ENCODE results near the gene LIMK2.
"Not testable (repeated sequence)": the region's sequence is repeated elsewhere in the genome, so short reads cannot be mapped to it uniquely, and the experiment has no call there.

Gene LIMK2

GRCh38 chr22:31244046-31244942 lies 32.2 kb downstream of the LIMK2 start:
- DNase-seq (ENCODE audit: low spot score), result no peak

GRCh38 chr22:31244943-31245451 lies 32.9 kb downstream of the LIMK2 start:
- no peak for DNase-seq (ENCODE audit: low spot score)

GRCh38 chr22:31245998-31246397 lies 33.9 kb downstream of the LIMK2 start:
- DNase-seq (ENCODE audit: low spot score), result not testable (repeated sequence)

- DNase-seq (ENCODE audit: low spot score), result no peak
Observed at GRCh38 chr22:31246687-31247086, 34.6 kb downstream of the LIMK2 start.

DNA sequence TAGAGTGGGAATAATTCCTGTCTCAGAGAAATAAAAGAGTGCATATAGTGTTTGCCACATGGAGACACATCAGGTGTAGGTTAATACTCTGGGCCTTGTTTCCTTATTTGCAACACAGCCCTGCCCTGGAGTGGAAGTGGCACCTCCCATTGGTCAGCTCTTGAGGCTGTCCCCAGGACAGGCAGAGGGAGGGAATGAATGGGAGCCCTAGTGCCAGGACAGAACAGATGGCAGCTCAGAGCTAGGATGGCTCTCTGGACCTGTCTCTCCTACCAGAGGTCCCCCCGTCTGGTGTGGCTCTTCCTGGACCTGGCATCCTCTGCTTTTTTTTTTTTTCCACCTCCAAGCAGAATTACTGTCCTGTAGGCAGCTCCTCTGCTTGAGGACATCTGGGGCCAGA lies 35.6 kb downstream of the LIMK2 start:
- DNase-seq (ENCODE audit: low spot score), result no peak

GRCh38 chr22:31248138-31248745 lies 36.1 kb downstream of the LIMK2 start:
- peak; percentile 79 for DNase-seq (ENCODE audit: low spot score)

DNA sequence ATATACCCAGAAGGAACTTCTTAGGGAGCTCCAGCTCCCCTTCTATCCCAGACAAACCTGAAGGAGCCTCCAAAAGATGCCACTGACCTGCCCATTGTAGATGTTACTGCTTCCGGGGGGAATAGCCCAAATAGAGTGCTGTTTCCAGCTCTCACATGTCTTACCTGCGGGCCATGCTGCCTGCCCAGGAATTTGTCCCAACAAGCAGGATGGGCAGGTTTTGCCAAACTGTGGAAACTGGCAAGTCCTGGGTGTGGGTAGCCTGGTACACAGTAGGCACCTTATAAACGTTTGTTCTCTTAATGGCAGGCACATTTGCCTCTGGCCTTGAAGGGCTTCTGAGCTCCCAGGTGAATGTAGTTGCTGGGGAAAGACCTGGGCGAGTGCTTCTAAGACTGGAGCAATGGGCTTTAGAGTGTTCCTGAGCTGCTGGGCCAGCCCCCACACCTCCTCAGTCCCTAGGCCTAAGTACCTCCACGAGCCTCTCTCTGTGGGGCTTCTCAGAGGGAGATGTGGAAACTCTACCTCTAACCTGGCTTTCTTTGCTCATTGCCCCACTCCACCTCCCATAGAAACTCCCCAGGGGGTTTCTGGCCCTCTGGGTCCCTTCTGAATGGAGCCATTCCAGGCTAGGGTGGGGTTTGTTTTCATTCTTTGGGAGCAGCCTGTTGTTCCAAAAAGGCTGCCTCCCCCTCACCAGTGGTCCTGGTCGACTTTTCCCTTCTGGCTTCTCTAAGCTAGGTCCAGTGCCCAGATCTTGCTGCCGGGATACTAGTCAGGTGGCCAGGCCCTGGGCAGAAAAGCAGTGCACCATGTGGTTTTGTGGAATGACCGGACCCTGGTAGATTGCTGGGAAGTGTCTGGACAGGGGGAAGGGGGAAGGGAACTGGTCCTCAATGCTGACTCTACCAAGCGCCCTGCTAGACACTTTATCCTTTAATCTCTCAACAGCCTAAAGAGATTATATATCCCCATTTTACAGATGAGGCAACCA lies 37.2 kb downstream of the LIMK2 start:
- DNase-seq (ENCODE audit: low spot score), result no peak

DNA sequence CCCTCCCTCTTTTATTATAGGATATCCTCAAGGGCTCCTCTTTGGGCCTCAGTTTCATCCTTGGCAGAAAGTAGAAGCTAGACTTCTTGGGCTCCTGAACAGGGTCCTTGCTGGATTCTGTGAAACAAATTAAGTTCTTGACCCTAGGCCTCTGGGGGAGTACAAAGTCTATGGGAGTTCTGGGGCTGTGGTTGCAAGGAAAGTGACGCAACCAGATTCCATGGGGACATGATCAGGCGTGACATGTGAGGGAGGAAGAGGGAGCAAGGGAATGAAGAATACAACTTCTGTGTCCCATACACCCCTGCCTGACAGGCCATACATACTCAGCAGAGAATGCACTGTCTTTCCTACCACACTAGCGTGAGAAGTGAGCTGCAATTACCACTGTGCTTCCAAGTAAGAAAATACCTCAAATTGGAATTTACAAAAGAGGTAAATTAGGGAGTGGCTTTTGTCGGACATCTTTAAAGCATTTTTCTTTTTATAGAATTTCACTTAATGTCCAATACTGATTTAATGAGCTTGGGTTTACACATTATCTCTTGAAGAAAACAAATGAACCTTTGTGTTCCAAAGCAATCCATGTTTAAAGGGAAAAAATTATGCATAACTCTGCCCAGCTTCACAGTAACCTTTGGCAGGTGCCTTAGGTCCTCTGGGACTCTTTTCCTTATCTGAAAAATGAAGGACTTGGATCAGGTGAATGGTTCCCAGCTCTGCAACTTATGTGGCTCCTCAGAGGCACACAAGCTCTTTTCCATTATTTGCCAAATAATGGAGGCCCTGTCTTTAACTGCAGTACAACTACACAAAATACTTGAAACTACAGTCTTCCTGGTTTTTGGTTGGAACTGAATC lies 38.9 kb downstream of the LIMK2 start:
- no peak for DNase-seq (ENCODE audit: low spot score)

GRCh38 chr22:31253949-31254348 lies 41.9 kb downstream of the LIMK2 start:
- no peak for DNase-seq (ENCODE audit: low spot score)

DNA sequence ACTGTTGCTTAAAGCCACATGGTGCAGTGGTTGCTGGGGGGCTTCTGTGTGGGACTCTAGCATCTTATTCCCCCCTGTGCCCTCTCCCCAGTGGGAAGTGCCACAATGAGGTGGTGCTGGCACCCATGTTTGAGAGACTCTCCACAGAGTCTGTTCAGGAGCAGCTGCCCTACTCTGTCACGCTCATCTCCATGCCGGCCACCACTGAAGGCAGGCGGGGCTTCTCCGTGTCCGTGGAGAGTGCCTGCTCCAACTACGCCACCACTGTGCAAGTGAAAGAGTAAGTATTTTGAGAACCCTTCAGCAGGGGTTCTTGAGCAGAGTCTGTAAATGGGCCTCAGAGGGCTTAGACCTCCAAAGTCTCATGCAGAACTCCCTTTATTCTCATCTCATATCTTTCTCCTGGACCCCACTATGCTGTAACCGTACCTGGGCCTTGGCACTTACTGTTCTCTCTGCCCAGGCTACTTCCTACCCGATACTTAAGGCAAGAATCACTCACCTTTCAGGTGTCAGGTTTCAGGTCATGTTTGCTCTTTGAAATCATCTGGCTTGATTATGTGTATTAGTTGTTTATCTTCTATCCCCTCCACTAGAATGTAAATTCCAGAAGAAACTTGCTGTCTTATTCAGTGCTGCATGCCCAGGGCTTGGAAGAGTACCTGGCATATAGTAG lies 47.8 kb downstream of the LIMK2 start:
- DNase-seq (ENCODE audit: low spot score), result no peak

- no peak for DNase-seq (ENCODE audit: low spot score)
Observed at GRCh38 chr22:31260474-31260856, 48.4 kb downstream of the LIMK2 start.

DNA sequence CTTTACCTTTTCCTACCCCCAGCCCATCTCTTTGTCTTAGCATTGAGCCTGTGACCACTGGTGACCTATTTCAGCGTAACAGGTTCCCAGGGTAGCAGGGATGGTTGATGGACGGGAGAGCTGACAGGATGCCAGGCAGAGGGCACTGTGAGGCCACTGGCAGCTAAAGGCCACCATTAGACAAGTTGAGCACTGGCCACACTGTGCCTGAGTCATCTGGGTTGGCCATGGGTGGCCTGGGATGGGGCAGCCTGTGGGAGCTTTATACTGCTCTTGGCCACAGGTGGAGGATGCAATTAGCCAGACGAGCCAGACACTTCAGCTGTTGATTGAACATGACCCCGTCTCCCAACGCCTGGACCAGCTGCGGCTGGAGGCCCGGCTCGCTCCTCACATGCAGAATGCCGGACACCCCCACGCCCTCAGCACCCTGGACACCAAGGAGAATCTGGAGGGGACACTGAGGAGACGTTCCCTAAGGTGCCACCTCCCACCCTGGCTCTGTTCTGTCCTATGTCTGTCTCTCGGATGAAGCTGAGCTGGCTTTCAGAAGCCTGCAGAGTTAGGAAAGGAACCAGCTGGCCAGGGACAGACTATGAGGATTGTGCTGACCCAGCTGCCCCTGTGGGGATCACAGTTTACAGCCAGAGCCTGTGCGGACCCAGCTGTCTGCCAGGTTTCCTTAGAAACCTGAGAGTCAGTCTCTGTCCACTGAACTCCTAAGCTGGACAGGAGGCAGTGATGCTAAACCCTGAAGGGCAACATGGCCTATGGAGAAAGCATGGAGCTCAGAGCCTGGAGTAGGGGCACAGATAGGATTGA lies 50.4 kb downstream of the LIMK2 start:
- no peak for DNase-seq (ENCODE audit: low spot score)

GRCh38 chr22:31263896-31264640 lies 52.0 kb downstream of the LIMK2 start:
- DNase-seq (ENCODE audit: low spot score), result no peak

DNA sequence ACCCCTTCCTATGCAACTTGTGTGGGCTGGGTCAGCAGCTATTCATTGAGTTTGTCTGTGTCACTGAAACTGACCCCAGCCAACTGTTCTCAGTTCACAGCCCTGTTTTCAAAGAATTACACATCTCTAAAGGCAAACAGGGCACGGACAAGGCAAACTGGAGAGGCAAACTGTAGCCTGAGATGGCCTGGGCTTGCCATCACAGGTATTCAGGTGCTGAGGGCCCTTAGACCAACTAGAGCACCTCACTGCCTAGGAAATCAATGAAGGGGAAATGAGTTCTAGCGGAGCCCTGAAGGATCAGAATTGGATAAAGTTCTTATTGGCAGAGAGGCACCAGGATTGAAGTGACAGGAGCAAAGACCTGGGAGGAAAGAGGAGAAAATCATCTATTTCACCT lies 56.2 kb downstream of the LIMK2 start:
- DNase-seq (ENCODE audit: low spot score), result no peak

- no peak for DNase-seq (ENCODE audit: low spot score)
Observed at GRCh38 chr22:31269892-31270579, 57.9 kb downstream of the LIMK2 start.

GRCh38 chr22:31271026-31271425 lies 58.9 kb downstream of the LIMK2 start:
- no peak for DNase-seq (ENCODE audit: low spot score)

- no peak for DNase-seq (ENCODE audit: low spot score)
Observed at GRCh38 chr22:31271485-31271884, 59.4 kb downstream of the LIMK2 start.

All from left forelimb (tissue), 1 donor.